Spleen (tissue), 11 donors: Measurements from ENCODE around the gene ALG13. TPM values are rescaled to one million over a fixed set of nuclear protein-coding genes. Genes with fewer than 3 reads are reported as not detected.

Experiments
- DNase-seq: peaks from one replicate; pipeline ENCODE4 v3.0.0-alpha.2; 2020
- H3K27ac ChIP-seq, 8 donors: fragments of 200-600 bp; sonication (generic) in 7 of 8; 1 replicate in 4 of 8; 2 replicates in 4 of 8; pipeline versions ENCODE4 v1.5.0 to v1.8.0; 2016 to 2021; ENCODE audit warnings: inconsistent platforms in 4 of 8, mild to moderate bottlenecking in 4 of 8, moderate library complexity in 1 of 8
- H3K27me3 ChIP-seq, 7 donors: fragments of 200-600 bp; sonication (generic) in 6 of 7; replicated peaks in 1 of 7; 1 replicate in 4 of 7; 2 replicates in 3 of 7; pipeline versions ENCODE4 v1.5.0 to v1.8.0; 2016 to 2021; ENCODE audit warnings: inconsistent platforms in 3 of 7, mild to moderate bottlenecking in 1 of 7
- H3K36me3 ChIP-seq, 6 donors: fragments of 200-600 bp; sonication (generic) in 5 of 6; 1 replicate in 4 of 6; 2 replicates in 2 of 6; pipeline versions ENCODE4 v1.5.0 to v1.8.0; 2016 to 2021; ENCODE audit warnings: inconsistent platforms in 2 of 6
- H3K4me1 ChIP-seq, 6 donors: fragments of 200-600 bp; sonication (generic) in 5 of 6; 1 replicate in 3 of 6; 2 replicates in 3 of 6; pipeline versions ENCODE4 v1.5.0 to v1.8.0; 2016 to 2021; ENCODE audit warnings: inconsistent platforms in 3 of 6
- H3K4me3 ChIP-seq, 8 donors: fragments of 200-600 bp; sonication (generic) in 7 of 8; 1 replicate in 4 of 8; 2 replicates in 4 of 8; pipeline versions ENCODE4 v1.5.0 to v1.8.0; 2016 to 2021; ENCODE audit warnings: inconsistent platforms in 4 of 8, mild to moderate bottlenecking in 4 of 8, moderate library complexity in 2 of 8
- H3K9me3 ChIP-seq, 8 donors: fragments of 200-600 bp; sonication (generic) in 7 of 8; 1 replicate in 4 of 8; 2 replicates in 4 of 8; pipeline versions ENCODE4 v1.5.0 to v1.8.0; 2016 to 2021; ENCODE audit warnings: inconsistent platforms in 4 of 8
- CTCF ChIP-seq, 11 experiments: fragments of 200-600 bp in 7 of 11; fragments of 450-650 bp in 4 of 11; sonication (generic) in 4 of 11; IDR thresholded peaks in 8 of 11; conservative IDR thresholded peaks in 3 of 11; 1 replicate in 7 of 11; 2 replicates in 4 of 11; pipeline versions ENCODE4 v1.4.0 to v1.8.0; 2016 to 2021; ENCODE audit warnings: antibody characterized with exemption in 11 of 11, inconsistent platforms in 4 of 11, mild to moderate bottlenecking in 1 of 11
- POLR2A ChIP-seq, 3 donors: fragments of 450-650 bp; IDR thresholded peaks; one replicate each; pipeline ENCODE4 v1.5.1; 2017; ENCODE audit warnings: antibody characterized with exemption in 3 of 3, mild to moderate bottlenecking in 1 of 3
- POLR2AphosphoS5 ChIP-seq, 3 donors: sonication (generic); formaldehyde crosslinking; IDR thresholded peaks; one replicate each; pipeline ENCODE4 v1.5.1; 2017; ENCODE audit warnings: antibody characterized with exemption in 3 of 3
- WGBS, 5 donors: extraction: QIAGEN DNeasy Blood & Tissue Kit in 3 of 5; methylation state at CpG; one replicate each; pipeline versions ENCODE4 v1.1.5 to v1.1.7; 2013 to 2018; 5-methylcytosine and 5-hydroxymethylcytosine counted together
- intact Hi-C: fragments of 100-400 bp; cut with DNase I; formaldehyde crosslinking; loops from one replicate; pipeline ENCODE4 v1.15.0; 2023; ENCODE audit warnings: low total_unique reads
- polyA plus RNA-seq, 3 donors: library from polyadenylated mRNA; stranded (reverse); fragments of 200-250 nt; gene quantifications; one replicate each; pipeline ENCODE4 v1.2.1, GENCODE V29; 2013
- total RNA-seq, 7 donors: library from RNA; depleted of rRNA in 3 of 7; stranded (reverse); fragments of >200 nt in 3 of 7; fragmentation: NEBNext Ultra II Directional in 4 of 7; extraction: Animal tissue kit (Norgen Biotek cat#: 25700) in 4 of 7; gene quantifications; one replicate each; pipeline versions ENCODE4 v1.1.0 to v1.2.1, GENCODE V29; 2016 to 2021
- donor health status: healthy with polysubstance abuse.
- donor health status: DM: no; HTN: no; CAD: no; lungs with moderate emphysema.
- donor health status: DM: no; HTN: no; CAD: no.
- donor health status: Bipolar disorder and iron deficiency.
- donor health status: healthy.
- donor health status: DM: no; HTN: no; CAD: no.
- donor health status: DM: yes; HTN: yes; CAD: no.

ALG13 gene
- total and polyA plus RNA-seq, 10 donors, result 26.9 to 131 (median 75.9) TPM

- WGBS, 5 donors, result 62 to 81% (median 73%) methylated on average over 7 of the region's 7 CpGs
- intact Hi-C loops, result no loop called here
- Histone ChIP-seq H3K4me3 (no peak overlapping the region), H3K27ac (no peak overlapping the region), H3K27me3 (no peaks in the 10 kb centered on the region), H3K9me3 (no peaks in the 10 kb centered on the region), H3K4me1 (no peaks in the 10 kb centered on the region), H3K36me3 (no peaks in the 10 kb centered on the region)
- no peak for DNase-seq
- TF ChIP-seq POLR2AphosphoS5 (IDR thresholded peaks at IDR 0.05) (no peak), POLR2A (IDR thresholded peaks at IDR 0.05) (no peak), CTCF (IDR thresholded peaks at IDR 0.05 in 8 of 11, conservative IDR thresholded peaks at IDR 0.05 in 3 of 11) (no peak)
These were observed 9.3 kb upstream of the ALG13 start for GRCh38 chrX:111671668-111672067.

- intact Hi-C loops, result no loop called here
- Histone ChIP-seq H3K9me3 (no peaks in the 10 kb centered on the region), H3K36me3 (peaks cover 0 to 91% (median 34%) of the 10 kb centered on the region in 6 donors), H3K4me1 (peaks cover 0 to 27% (median 6%) of the 10 kb centered on the region in 6 donors), H3K27ac (no peak overlapping the region), H3K27me3 (peaks cover 0 to 8% (median 0%) of the 10 kb centered on the region in 7 donors), H3K4me3 (no peak overlapping the region)
- TF ChIP-seq CTCF (IDR thresholded peaks at IDR 0.05 in 8 of 11, conservative IDR thresholded peaks at IDR 0.05 in 3 of 11) (no peak), POLR2AphosphoS5 (IDR thresholded peaks at IDR 0.05) (no peak), POLR2A (IDR thresholded peaks at IDR 0.05) (no peak)
- DNase-seq, result no peak
- 95 to 100% (median 98%) methylated on average over 2 of the region's 2 CpGs for whole genome bisulfite sequencing, 5 donors
These were observed 6.3 kb downstream of the ALG13 start for GRCh38 chrX:111687305-111687704.

GRCh38 chrX:111695297-111695880 is 14.4 kb downstream of the ALG13 start:
- no peak overlapping the region for H3K4me3 ChIP-seq
- peaks cover 0 to 25% (median 12%) of the 10 kb centered on the region in 6 donors for H3K36me3 ChIP-seq
- H3K9me3 ChIP-seq, result no peaks in the 10 kb centered on the region
- TF ChIP-seq POLR2AphosphoS5 (IDR thresholded peaks at IDR 0.05) (no peak), CTCF (IDR thresholded peaks at IDR 0.05 in 8 of 11, conservative IDR thresholded peaks at IDR 0.05 in 3 of 11) (no peak), POLR2A (IDR thresholded peaks at IDR 0.05) (no peak)
- intact Hi-C loops, result no loop called here
- no peak overlapping the region for H3K27ac ChIP-seq
- WGBS, 5 donors, result 79 to 88% (median 86%) methylated on average over 6 to 7 of the region's 7 CpGs
- peaks cover 0 to 4% (median 0%) of the 10 kb centered on the region in 7 donors for H3K27me3 ChIP-seq
- DNase-seq, result no peak
- no peaks in the 10 kb centered on the region for H3K4me1 ChIP-seq

GRCh38 chrX:111719426-111720210 is 38.6 kb downstream of the ALG13 start:
- no peak overlapping the region for H3K4me3 ChIP-seq
- TF ChIP-seq POLR2A (IDR thresholded peaks at IDR 0.05) (no peak), POLR2AphosphoS5 (IDR thresholded peaks at IDR 0.05) (no peak), CTCF (IDR thresholded peaks at IDR 0.05 in 8 of 11, conservative IDR thresholded peaks at IDR 0.05 in 3 of 11) (no peak)
- H3K27ac ChIP-seq, result no peak overlapping the region
- H3K9me3 ChIP-seq, result no peaks in the 10 kb centered on the region
- DNase-seq, result no peak
- intact Hi-C loops, result no loop called here
- WGBS, 5 donors, result 56 to 67% (median 63%) methylated on average over 5 of the region's 5 CpGs
- no peaks in the 10 kb centered on the region for H3K27me3 ChIP-seq
- peaks cover 0 to 56% (median 16%) of the 10 kb centered on the region in 6 donors for H3K36me3 ChIP-seq
- H3K4me1 ChIP-seq, result no peaks in the 10 kb centered on the region
